Measurements from ENCODE around the gene SPG7. TPM values are rescaled to one million over a fixed set of nuclear protein-coding genes. Genes with fewer than 3 reads are reported as not detected.

Gene SPG7
- polyA plus RNA-seq, 3 donors, result 92.6 to 132 (median 98.7) TPM

GRCh38 chr16:89504091-89504490, 4.1 kb upstream of the SPG7 start:
- DNase-seq (ENCODE audit: extremely low read depth in 1 of 11, low read depth in 9 of 11, low spot score in 4 of 11), result no peak

GRCh38 chr16:89505204-89506112, 2.7 kb upstream of the SPG7 start:
- peak in 10 of 11 donors; percentile 68 to 86 (median 77) for DNase-seq (ENCODE audit: extremely low read depth in 1 of 11, low read depth in 9 of 11, low spot score in 4 of 11)

- no peak for DNase-seq (ENCODE audit: extremely low read depth in 1 of 11, low read depth in 9 of 11, low spot score in 4 of 11)
These were observed 2.1 kb upstream of the SPG7 start for GRCh38 chr16:89506113-89506504.

- DNase-seq (ENCODE audit: extremely low read depth in 1 of 11, low read depth in 9 of 11, low spot score in 4 of 11), result no peak
These were observed 1.4 kb upstream of the SPG7 start for GRCh38 chr16:89506791-89507191.

GRCh38 chr16:89507214-89507833, 879 bp upstream of the SPG7 start:
- no peak for DNase-seq (ENCODE audit: extremely low read depth in 1 of 11, low read depth in 9 of 11, low spot score in 4 of 11)

- DNase-seq (ENCODE audit: extremely low read depth in 1 of 11, low read depth in 9 of 11, low spot score in 4 of 11), result no peak
These were observed 2.3 kb downstream of the SPG7 start for GRCh38 chr16:89510526-89510925.

- DNase-seq (ENCODE audit: extremely low read depth in 1 of 11, low read depth in 9 of 11, low spot score in 4 of 11), result no peak
These were observed 3.2 kb downstream of the SPG7 start for GRCh38 chr16:89511374-89511773.

GRCh38 chr16:89512453-89512852, 4.2 kb downstream of the SPG7 start:
- DNase-seq (ENCODE audit: extremely low read depth in 1 of 11, low read depth in 9 of 11, low spot score in 4 of 11), result no peak

- DNase-seq (ENCODE audit: extremely low read depth in 1 of 11, low read depth in 9 of 11, low spot score in 4 of 11), result no peak
These were observed 8.9 kb downstream of the SPG7 start for GRCh38 chr16:89517128-89517527.

- no peak for DNase-seq (ENCODE audit: extremely low read depth in 1 of 11, low read depth in 9 of 11, low spot score in 4 of 11)
These were observed 11.7 kb downstream of the SPG7 start for GRCh38 chr16:89519881-89520280.

GRCh38 chr16:89522287-89522686, 14.1 kb downstream of the SPG7 start:
- no peak for DNase-seq (ENCODE audit: extremely low read depth in 1 of 11, low read depth in 9 of 11, low spot score in 4 of 11)

- DNase-seq (ENCODE audit: extremely low read depth in 1 of 11, low read depth in 9 of 11, low spot score in 4 of 11), result no peak
These were observed 15.6 kb downstream of the SPG7 start for GRCh38 chr16:89523680-89524344.

- DNase-seq (ENCODE audit: extremely low read depth in 1 of 11, low read depth in 9 of 11, low spot score in 4 of 11), result no peak
These were observed 17.1 kb downstream of the SPG7 start for GRCh38 chr16:89525146-89525913.

- DNase-seq (ENCODE audit: extremely low read depth in 1 of 11, low read depth in 9 of 11, low spot score in 4 of 11), result no peak
These were observed 20.9 kb downstream of the SPG7 start for GRCh38 chr16:89529097-89529496.

- no peak for DNase-seq (ENCODE audit: extremely low read depth in 1 of 11, low read depth in 9 of 11, low spot score in 4 of 11)
These were observed 22.5 kb downstream of the SPG7 start for GRCh38 chr16:89530401-89531381.

GRCh38 chr16:89531821-89532526, 23.8 kb downstream of the SPG7 start:
- DNase-seq (ENCODE audit: extremely low read depth in 1 of 11, low read depth in 9 of 11, low spot score in 4 of 11), result no peak

GRCh38 chr16:89534252-89534756, 26.1 kb downstream of the SPG7 start:
- no peak for DNase-seq (ENCODE audit: extremely low read depth in 1 of 11, low read depth in 9 of 11, low spot score in 4 of 11)
